LNCaP clone FGC (cell line): Measurements from ENCODE around the gene NOSIP.

ENCODE experiments used
- DNase-seq: peaks from one replicate; pipeline ENCODE4 v3.0.0-alpha.2; 2011; ENCODE audit warnings: low read depth
- H3K4me3 ChIP-seq: 2 replicates; pipeline ENCODE4 v1.5.1; 2011; ENCODE audit warnings: mild to moderate bottlenecking, low read depth, low read length, control low read depth
- TF ChIP-seq, protein P1 (sequence below): IDR thresholded peaks from 2 replicates; pipeline ENCODE4 v1.5.1; 2012; ENCODE audit warnings: mild to moderate bottlenecking; ENCODE audit not compliant: control insufficient read depth, insufficient read depth; ENCODE audit errors: extremely low read depth

NOSIP gene

DNA sequence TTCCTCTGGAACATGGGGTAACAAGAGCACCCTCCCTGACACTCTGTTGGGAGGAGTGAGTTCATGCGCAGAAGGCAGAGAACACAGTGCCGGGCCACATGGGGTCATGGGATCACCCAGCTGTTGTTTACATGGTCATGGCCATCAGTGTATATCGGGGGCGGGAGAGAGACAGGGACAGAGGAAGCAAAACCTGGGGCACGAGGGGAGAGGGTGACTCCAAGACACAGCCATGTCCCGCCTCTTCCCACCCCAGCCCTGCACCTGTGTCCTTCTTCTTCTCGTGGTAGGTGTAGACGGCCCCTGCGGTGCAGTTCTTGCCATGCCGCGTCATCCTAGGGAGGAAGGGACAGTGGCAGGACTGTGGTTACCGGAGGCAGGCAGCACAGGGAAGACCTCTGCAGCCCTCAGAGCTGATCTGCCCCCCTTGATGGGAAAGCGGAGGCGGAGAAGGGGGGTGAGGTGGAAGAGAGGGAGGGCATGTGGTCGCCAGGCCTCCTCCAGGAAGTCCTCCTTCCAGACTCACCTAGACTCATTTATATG, 19.9 kb downstream of the NOSIP start:
- TF ChIP-seq, protein P1, sequence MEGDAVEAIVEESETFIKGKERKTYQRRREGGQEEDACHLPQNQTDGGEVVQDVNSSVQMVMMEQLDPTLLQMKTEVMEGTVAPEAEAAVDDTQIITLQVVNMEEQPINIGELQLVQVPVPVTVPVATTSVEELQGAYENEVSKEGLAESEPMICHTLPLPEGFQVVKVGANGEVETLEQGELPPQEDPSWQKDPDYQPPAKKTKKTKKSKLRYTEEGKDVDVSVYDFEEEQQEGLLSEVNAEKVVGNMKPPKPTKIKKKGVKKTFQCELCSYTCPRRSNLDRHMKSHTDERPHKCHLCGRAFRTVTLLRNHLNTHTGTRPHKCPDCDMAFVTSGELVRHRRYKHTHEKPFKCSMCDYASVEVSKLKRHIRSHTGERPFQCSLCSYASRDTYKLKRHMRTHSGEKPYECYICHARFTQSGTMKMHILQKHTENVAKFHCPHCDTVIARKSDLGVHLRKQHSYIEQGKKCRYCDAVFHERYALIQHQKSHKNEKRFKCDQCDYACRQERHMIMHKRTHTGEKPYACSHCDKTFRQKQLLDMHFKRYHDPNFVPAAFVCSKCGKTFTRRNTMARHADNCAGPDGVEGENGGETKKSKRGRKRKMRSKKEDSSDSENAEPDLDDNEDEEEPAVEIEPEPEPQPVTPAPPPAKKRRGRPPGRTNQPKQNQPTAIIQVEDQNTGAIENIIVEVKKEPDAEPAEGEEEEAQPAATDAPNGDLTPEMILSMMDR, result no peak
- DNase-seq, result no peak
- H3K4me3 ChIP-seq, result no peak overlapping the region

DNA sequence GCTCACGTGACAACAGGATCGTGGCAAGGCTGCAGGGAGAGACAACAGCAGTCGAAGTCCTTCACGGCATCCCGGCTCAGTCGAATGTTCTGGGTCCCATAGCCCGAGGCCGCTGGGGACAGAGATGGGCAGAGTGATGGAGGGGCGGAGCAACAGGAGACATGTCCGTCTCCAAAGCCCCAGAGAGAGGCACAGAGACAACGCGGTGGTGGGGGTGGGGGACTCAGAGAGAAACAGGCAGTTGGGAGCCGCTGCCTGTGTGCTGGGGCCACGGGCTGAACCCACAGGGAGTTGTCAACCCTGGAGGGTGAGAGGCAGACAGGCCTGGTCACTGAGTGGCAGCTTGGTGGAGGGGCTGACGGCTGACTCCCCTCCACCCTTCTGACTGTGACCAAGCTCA, 20.4 kb downstream of the NOSIP start:
- TF ChIP-seq, protein P1, result no peak
- no peak overlapping the region for H3K4me3 ChIP-seq
- DNase-seq, result no peak

DNA sequence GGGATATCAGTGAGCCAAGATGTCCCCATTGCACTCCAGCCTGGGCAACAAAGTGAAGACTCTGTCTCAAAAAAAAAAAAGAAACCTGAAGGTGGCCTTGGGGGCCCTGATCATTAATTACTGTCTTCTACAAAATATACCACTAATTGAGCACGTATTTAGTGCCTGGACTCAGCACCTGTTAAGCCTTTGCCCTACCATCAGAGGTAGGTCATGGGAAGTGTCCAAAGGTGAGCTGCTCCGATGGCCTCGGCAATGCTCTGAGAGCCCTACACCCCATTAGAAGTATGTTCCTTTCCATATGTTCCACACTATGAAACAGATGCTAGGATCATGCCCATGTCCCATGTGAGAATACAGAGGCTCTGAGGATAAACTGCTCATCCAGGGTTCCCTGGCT, 20.9 kb downstream of the NOSIP start:
- DNase-seq, result no peak
- H3K4me3 ChIP-seq, result no peak overlapping the region
- TF ChIP-seq, protein P1, result no peak

DNA sequence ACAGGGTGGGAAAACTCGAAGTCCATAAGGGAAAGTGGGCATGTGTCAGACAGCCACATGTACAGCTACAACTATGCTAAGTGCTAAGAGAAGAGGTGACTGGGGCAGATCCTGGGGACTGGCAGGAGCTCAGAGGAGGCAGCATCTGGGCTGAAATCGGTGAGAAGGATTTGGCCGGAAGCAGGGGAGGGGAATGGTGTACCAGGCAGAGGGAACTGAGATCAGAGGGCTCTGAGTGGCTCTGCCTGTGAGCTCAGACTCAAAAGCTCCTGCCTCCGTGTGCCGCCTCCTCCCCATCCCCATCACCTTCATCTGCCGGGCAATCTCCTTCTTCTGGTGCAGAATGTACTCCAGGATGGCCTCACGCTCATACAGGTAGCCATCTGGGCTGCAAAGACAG, 21.8 kb downstream of the NOSIP start:
- H3K4me3 ChIP-seq, result no peak overlapping the region
- DNase-seq, result no peak
- TF ChIP-seq, protein P1, result no peak

DNA sequence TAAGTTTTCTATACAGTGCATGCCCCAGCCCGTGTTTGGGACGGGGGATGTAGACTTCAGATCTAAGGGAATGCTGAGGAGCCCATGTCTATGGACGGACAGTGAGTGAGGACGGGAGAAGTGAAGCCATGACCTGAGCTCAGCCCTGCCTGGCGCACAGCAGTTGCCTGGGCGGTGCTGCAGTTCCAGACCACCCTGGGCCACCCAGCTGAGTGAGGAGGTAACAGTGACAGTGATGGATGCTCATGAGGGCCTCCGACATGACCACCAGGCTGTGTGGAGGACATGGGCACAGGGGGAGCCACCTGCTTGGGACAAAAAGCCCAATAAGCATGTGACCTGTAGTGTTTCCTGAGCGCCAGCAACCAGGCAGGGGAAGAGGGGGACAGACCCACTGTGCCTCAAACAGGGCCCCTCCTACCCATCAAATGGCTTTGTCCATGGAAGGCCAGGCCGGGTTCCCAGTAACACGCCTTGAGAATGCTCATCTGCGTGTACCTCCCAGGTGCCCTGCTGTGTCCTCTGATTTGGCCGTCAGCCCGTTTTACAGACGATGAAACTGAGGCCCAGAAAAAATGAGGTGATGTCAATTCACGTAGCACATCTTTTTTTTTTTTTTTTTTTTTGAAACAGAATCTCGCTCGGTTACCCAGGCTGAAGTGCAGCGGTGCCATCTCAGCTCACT, 22.6 kb downstream of the NOSIP start:
- H3K4me3 ChIP-seq, result no peak overlapping the region
- DNase-seq, result no peak
- TF ChIP-seq, protein P1, result no peak

DNA sequence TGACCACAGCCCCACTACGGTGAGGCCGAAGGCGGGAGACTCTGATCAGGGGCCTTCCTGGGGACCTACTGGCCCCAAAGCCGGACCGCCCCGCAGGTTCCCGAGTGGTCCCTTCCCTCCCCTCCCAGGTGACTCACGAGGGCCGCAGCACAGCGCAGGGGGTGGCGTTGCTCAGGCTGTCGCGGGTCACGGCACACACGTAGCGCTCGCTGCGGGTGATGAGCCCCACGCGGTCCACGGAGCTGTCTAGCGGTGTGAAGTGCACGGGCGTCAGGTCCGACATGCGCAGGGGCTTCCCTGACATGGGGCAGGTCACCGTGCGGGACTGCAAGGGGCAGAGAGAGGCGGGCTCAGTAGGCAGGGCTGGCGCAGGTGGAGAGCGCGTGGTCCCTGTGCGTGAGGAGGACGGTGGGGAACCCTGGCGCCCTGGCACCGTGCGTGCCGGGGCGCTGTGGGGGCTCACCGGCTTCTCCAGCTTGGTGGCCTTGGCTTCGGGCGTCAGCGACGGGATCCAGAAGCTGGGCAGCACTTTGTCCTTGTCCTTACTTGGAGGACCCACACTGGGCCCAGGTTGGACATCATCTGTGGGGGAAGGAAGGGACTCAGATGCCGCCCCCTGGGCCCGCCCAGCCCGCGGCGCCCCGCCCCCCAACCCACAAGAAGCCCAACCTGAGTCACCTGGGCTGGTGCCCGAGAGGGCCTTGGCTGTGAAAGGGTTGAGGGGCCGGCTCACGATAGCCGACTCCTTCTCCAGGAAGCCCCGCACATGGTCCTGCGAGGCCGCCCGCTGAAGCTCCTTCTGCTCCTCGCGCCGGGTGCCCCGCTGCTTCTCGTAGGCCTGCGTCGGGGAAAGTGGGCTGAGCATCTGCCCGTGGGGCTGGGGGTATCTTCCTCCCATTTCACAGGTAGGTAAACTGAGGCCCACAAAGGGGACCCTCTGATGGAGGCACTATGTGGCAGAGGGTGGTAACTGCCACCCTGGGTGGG, 23.7 kb downstream of the NOSIP start:
- TF ChIP-seq, protein P1, result no peak
- H3K4me3 ChIP-seq, result no peak overlapping the region

More for the DNA sequence above, 23.7 kb downstream of the NOSIP start:
- DNase-seq, result no peak
